Fibroblast of mammary gland (primary cell): ENCODE results near the gene TMCC2.

Experiments
- DNase-seq: peaks from one replicate; pipeline ENCODE4 v3.0.0-alpha.2; 2010; ENCODE audit warnings: low read depth
- H3K4me3 ChIP-seq: 2 replicates; pipeline ENCODE4 v1.5.1; 2011; ENCODE audit warnings: low read depth, mild to moderate bottlenecking, low read length, moderate library complexity; ENCODE audit not compliant: control insufficient read depth
- TF ChIP-seq, protein P1 (sequence below): conservative IDR thresholded peaks from 2 replicates; pipeline ENCODE4 v1.5.1; 2011; ENCODE audit warnings: low read depth, low read length, inconsistent platforms; ENCODE audit not compliant: control insufficient read depth, insufficient read depth

Gene TMCC2

GRCh38 chr1:205267306-205267902 is 39.7 kb downstream of the TMCC2 start:
- no peak for DNase-seq
- TF ChIP-seq, protein P1, sequence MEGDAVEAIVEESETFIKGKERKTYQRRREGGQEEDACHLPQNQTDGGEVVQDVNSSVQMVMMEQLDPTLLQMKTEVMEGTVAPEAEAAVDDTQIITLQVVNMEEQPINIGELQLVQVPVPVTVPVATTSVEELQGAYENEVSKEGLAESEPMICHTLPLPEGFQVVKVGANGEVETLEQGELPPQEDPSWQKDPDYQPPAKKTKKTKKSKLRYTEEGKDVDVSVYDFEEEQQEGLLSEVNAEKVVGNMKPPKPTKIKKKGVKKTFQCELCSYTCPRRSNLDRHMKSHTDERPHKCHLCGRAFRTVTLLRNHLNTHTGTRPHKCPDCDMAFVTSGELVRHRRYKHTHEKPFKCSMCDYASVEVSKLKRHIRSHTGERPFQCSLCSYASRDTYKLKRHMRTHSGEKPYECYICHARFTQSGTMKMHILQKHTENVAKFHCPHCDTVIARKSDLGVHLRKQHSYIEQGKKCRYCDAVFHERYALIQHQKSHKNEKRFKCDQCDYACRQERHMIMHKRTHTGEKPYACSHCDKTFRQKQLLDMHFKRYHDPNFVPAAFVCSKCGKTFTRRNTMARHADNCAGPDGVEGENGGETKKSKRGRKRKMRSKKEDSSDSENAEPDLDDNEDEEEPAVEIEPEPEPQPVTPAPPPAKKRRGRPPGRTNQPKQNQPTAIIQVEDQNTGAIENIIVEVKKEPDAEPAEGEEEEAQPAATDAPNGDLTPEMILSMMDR: no peak
- H3K4me3 ChIP-seq: no peak overlapping the region

- TF ChIP-seq, protein P1: no peak
- DNase-seq: no peak
- H3K4me3 ChIP-seq: no peak overlapping the region
Observed at GRCh38 chr1:205268846-205269680, 41.3 kb downstream of the TMCC2 start.

GRCh38 chr1:205269711-205270110 is 42.0 kb downstream of the TMCC2 start:
- DNase-seq: no peak
- no peak overlapping the region for H3K4me3 ChIP-seq
- TF ChIP-seq, protein P1: no peak

- TF ChIP-seq, protein P1: no peak
- no peak for DNase-seq
- no peak overlapping the region for H3K4me3 ChIP-seq
Observed at GRCh38 chr1:205270271-205270670, 42.5 kb downstream of the TMCC2 start.

GRCh38 chr1:205270764-205271163 is 43.0 kb downstream of the TMCC2 start:
- TF ChIP-seq, protein P1: no peak
- no peak overlapping the region for H3K4me3 ChIP-seq

GRCh38 chr1:205271277-205271676 is 43.5 kb downstream of the TMCC2 start:
- DNase-seq: peak; percentile 66
- TF ChIP-seq, protein P1: peak; percentile 23
- no peak overlapping the region for H3K4me3 ChIP-seq

More at GRCh38 chr1:205270764-205271163, 43.0 kb downstream of the TMCC2 start:
- peak; percentile 70 for DNase-seq
